PC-3 (cell line): ENCODE measurements around the gene ATG2A.

Experiments
- EZH2 ChIP-seq: fragments of 300-600 bp; sonication (generic); IDR thresholded peaks from one replicate; pipeline ENCODE4 v1.6.1; 2017; ENCODE audit warnings: antibody characterized with exemption, mild to moderate bottlenecking, low read length; ENCODE audit not compliant: unreplicated experiment
- EZH2phosphoT487 ChIP-seq: fragments of 300-600 bp; sonication (generic); IDR thresholded peaks from 2 replicates; pipeline ENCODE4 v1.6.1; 2018; ENCODE audit warnings: mild to moderate bottlenecking, antibody characterized with exemption, low read length, borderline replicate concordance
- TF ChIP-seq, protein P1 (sequence below): fragments of 300-600 bp; sonication (generic); conservative IDR thresholded peaks from 2 replicates; pipeline ENCODE4 v1.5.1; 2017; ENCODE audit warnings: antibody characterized with exemption, low read depth, mild to moderate bottlenecking, low read length

DNA sequence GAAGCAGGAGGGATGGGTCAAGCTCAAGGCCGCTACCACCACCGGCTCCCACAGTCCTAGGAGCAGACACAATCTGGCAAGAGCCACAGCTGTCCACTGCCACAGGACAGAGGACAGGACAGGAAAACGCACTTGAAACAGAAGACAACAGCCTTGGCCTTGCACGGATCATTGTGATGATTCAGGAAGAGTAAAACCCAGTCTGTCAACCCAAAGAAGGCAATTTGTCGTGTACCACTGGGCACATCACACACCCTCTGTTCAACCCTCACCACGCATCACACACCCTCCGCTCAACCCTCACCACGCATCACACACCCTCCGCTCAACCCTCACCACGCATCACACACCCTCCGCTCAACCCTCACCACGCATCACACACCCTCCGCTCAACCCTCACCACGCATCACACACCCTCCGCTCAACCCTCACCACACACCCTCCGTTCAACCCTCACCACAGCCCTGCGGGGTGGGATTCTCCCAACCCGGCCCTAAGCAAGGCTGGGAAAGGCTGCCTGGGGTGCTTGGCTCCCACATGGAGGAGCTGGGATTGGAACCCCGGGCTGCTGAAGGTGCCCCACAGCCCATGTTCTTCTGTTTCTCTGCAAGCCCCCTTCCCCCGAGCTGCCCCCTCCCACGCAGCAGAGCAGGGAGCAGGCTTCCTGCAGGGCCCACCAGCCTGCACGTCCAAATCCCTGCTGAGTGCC, 61.3 kb downstream of the ATG2A start:
- TF ChIP-seq, protein P1, sequence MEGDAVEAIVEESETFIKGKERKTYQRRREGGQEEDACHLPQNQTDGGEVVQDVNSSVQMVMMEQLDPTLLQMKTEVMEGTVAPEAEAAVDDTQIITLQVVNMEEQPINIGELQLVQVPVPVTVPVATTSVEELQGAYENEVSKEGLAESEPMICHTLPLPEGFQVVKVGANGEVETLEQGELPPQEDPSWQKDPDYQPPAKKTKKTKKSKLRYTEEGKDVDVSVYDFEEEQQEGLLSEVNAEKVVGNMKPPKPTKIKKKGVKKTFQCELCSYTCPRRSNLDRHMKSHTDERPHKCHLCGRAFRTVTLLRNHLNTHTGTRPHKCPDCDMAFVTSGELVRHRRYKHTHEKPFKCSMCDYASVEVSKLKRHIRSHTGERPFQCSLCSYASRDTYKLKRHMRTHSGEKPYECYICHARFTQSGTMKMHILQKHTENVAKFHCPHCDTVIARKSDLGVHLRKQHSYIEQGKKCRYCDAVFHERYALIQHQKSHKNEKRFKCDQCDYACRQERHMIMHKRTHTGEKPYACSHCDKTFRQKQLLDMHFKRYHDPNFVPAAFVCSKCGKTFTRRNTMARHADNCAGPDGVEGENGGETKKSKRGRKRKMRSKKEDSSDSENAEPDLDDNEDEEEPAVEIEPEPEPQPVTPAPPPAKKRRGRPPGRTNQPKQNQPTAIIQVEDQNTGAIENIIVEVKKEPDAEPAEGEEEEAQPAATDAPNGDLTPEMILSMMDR, result no peak
- TF ChIP-seq EZH2, result no peak
- no peak for TF ChIP-seq EZH2phosphoT487
